Left ventricle myocardium inferior (tissue), 1 donor: Measurements from ENCODE around the gene RBM41. TPM values are rescaled to one million over a fixed set of nuclear protein-coding genes. Genes with fewer than 3 reads are reported as not detected.
A peak's percentile ranks its signal among the peaks of the same experiment; 100 is the strongest.

Experiments
- DNase-seq: peaks from one replicate; pipeline ENCODE4 v3.0.0-alpha.2; 2020
- H3K27ac ChIP-seq: fragments of 200-600 bp; replicated peaks from 2 replicates; pipeline ENCODE4 v1.8.0; 2021
- H3K27me3 ChIP-seq: fragments of 200-600 bp; 2 replicates; pipeline ENCODE4 v1.8.0; 2021; ENCODE audit warnings: low read depth
- H3K36me3 ChIP-seq: fragments of 200-600 bp; 2 replicates; pipeline ENCODE4 v1.8.0; 2021
- H3K4me1 ChIP-seq: fragments of 200-600 bp; 2 replicates; pipeline ENCODE4 v1.8.0; 2021
- H3K4me3 ChIP-seq: fragments of 200-600 bp; 2 replicates; pipeline ENCODE4 v1.8.0; 2021; ENCODE audit warnings: mild to moderate bottlenecking, moderate library complexity
- H3K9me3 ChIP-seq: fragments of 200-600 bp; replicated peaks from 2 replicates; pipeline ENCODE4 v1.8.0; 2021
- CTCF ChIP-seq: fragments of 200-600 bp; IDR thresholded peaks from 2 replicates; pipeline ENCODE4 v1.8.0; 2021; ENCODE audit warnings: antibody characterized with exemption, mild to moderate bottlenecking, borderline replicate concordance
- intact Hi-C: fragments of 100-400 bp; cut with micrococcal nuclease; formaldehyde crosslinking; loops from one replicate; pipeline ENCODE4 v1.11.0; 2022
- total RNA-seq: library from RNA; stranded (reverse); fragmentation: NEBNext Ultra II Directional; extraction: Animal tissue kit (Norgen Biotek cat#: 25700); gene quantifications from one replicate; pipeline ENCODE4 v1.2.1, GENCODE V29; 2021
- donor health status: DM: no; HTN: yes; CAD: no; lungs with severe emphysema.

Gene RBM41
- total RNA-seq, 1 donor from 2014 or later: 13.1 TPM

DNA sequence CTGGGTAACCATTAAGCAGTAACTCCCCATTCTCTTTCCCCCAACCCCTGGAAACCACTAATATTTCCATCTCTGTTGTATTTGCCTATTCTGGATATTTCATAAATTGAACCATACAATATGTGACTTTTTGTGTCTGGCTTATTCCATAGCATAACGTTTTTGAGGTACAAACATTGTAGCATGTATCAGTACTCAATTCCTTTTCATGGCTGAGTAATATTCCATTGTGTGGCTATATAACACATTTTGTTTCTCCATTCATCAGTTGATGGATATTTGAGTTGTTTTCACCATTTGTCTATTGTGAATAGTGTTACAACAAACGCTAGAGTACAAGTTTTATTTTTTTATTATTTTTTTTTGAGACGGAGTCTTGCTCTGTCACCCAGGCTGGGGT, 63.6 kb downstream of the RBM41 start:
- no peak for DNase-seq
- Histone ChIP-seq H3K9me3 (no peaks in the 10 kb centered on the region), H3K27me3 (no peaks in the 10 kb centered on the region), H3K4me3 (no peak overlapping the region), H3K36me3 (no peaks in the 10 kb centered on the region), H3K4me1 (no peaks in the 10 kb centered on the region), H3K27ac (no peak overlapping the region)
- TF ChIP-seq CTCF: no peak
- intact Hi-C loops: no loop called here

DNA sequence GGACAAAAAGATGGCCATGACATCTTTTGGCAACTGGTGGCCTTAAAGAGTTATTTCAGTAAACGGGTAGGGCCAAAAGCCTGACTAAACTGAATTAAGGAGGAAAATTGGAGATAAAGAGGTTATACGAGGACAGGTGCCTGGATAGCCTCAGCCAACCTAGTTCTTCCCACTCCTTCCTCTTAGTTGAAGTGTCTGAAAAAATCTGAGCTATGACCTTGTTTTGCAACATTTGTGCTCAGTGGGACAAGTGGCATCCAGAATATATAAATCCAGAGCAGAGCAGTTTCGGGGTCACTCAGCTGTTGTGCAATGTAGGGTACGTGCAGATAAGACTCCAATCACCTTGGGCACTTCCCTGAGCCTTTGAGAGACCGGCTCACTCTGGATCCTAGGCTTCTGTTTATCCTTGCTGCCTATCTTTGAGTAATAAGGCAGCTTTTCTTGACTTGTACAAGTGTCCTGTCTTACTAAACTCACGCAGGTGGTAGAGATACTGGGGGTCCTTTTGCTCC, 68.4 kb downstream of the RBM41 start:
- Histone ChIP-seq H3K9me3 (no peaks in the 10 kb centered on the region), H3K4me1 (no peaks in the 10 kb centered on the region), H3K27ac (no peak overlapping the region), H3K4me3 (no peak overlapping the region), H3K27me3 (no peaks in the 10 kb centered on the region), H3K36me3 (no peaks in the 10 kb centered on the region)
- no peak for DNase-seq
- intact Hi-C loops: no loop called here
- no peak for TF ChIP-seq CTCF

GRCh38 chrX:107047622-107048021, 71.0 kb downstream of the RBM41 start:
- intact Hi-C loops: no loop called here
- H3K4me1 ChIP-seq: no peaks in the 10 kb centered on the region
- H3K27me3 ChIP-seq: no peaks in the 10 kb centered on the region
- H3K4me3 ChIP-seq: no peak overlapping the region
- DNase-seq: no peak
- no peak overlapping the region for H3K27ac ChIP-seq
- H3K36me3 ChIP-seq: no peaks in the 10 kb centered on the region
- no peak for TF ChIP-seq CTCF
- H3K9me3 ChIP-seq: no peaks in the 10 kb centered on the region

DNA sequence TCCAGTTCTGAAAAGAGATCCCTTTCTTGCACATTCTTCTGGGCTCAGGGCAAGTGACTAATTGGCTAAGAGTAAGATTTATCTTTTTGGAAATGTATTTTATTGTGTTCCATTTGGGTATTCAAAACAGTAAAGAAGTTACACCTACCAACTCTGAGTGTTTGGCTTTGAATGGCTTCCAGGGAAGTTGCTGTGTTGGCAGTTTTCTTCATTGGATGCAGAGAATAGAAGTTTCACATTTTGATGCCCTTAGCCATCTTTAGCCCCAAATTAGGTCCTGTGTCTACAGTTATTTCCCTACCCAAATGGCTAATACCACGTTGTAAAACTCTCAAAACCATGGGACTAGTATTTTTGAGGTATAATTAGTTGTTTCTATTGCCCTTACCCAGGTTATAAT, 88.9 kb downstream of the RBM41 start:
- intact Hi-C loops: no loop called here
- no peaks in the 10 kb centered on the region for H3K27me3 ChIP-seq
- no peak for DNase-seq
- no peak for TF ChIP-seq CTCF
- no peaks in the 10 kb centered on the region for H3K4me1 ChIP-seq
- H3K36me3 ChIP-seq: no peaks in the 10 kb centered on the region
- no peak overlapping the region for H3K27ac ChIP-seq
- no peaks in the 10 kb centered on the region for H3K9me3 ChIP-seq
- H3K4me3 ChIP-seq: no peak overlapping the region

GRCh38 chrX:107025545-107025944, 93.1 kb downstream of the RBM41 start:
- H3K4me3 ChIP-seq: no peak overlapping the region
- H3K27me3 ChIP-seq: no peaks in the 10 kb centered on the region
- no peak overlapping the region for H3K27ac ChIP-seq
- H3K4me1 ChIP-seq: no peaks in the 10 kb centered on the region
- peak; percentile 59 for TF ChIP-seq CTCF
- intact Hi-C loops: no loop called here
- no peaks in the 10 kb centered on the region for H3K9me3 ChIP-seq
- DNase-seq: no peak
- H3K36me3 ChIP-seq: no peaks in the 10 kb centered on the region

DNA sequence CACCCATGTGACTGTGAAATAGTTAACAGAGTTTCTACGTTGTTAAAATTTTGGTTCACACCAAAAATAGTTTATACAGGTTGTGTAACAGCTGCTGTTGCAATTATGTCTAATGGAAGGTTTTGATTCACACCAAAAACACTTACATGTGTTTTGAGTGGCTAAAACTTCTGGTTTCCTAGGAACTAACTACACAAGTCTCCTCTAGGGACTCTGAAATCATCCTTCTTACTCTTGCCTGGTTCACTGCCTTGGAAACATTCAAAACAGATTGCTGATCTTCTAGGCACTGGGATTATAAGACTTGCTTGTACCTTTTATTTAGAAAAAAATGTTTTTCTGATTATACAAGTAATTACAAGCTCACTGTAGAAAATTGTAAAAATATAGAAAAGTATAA, 103.7 kb downstream of the RBM41 start:
- intact Hi-C loops: no loop called here
- H3K4me1 ChIP-seq: no peaks in the 10 kb centered on the region
- no peaks in the 10 kb centered on the region for H3K27me3 ChIP-seq
- no peak for TF ChIP-seq CTCF
- DNase-seq: no peak
- H3K36me3 ChIP-seq: no peaks in the 10 kb centered on the region
- H3K9me3 ChIP-seq: no peaks in the 10 kb centered on the region
- no peak overlapping the region for H3K4me3 ChIP-seq
- H3K27ac ChIP-seq: no peak overlapping the region
